ENCODE results near the gene TRIB2. TPM values are rescaled to one million over a fixed set of nuclear protein-coding genes. Genes with fewer than 3 reads are reported as not detected.

Gene TRIB2
- total RNA-seq, 2 experiments from 2014 or later: 9.2 to 11.0 TPM

GRCh38 chr2:12686708-12687283, 29.9 kb upstream of the TRIB2 start:
- H3K36me3 Mint-ChIP-seq (ENCODE audit: low read depth): no peaks in the 10 kb centered on the region
- H3K27ac Mint-ChIP-seq: no peak overlapping the region
- intact Hi-C loops (cut with micrococcal nuclease): no loop called here
- no peak for ATAC-seq
- H3K4me3 Mint-ChIP-seq: no peak overlapping the region
- no peak for DNase-seq
- H3K27me3 Mint-ChIP-seq: no peaks in the 10 kb centered on the region
- TF ChIP-seq CTCF (IDR thresholded peaks at IDR 0.05): no peak
- POLR2A ChIA-PET: no interaction called here
- no peaks in the 10 kb centered on the region for H3K9me3 Mint-ChIP-seq
- CTCF ChIA-PET: no interaction called here
- H3K4me1 Mint-ChIP-seq (ENCODE audit: low read depth): no peaks in the 10 kb centered on the region

- ChIA-PET CTCF (no interaction called here), POLR2A (interaction anchor here (1.0 kb wide), 1 partner anchor 24 kb away, joined by 3 read pairs; no protein-coding TSS in a partner anchor)
- no peak for DNase-seq
- intact Hi-C loops (cut with micrococcal nuclease): no loop called here
- peaks cover 5% of the 10 kb centered on the region for H3K9me3 Mint-ChIP-seq
- H3K4me1 Mint-ChIP-seq (ENCODE audit: low read depth): no peaks in the 10 kb centered on the region
- no peak overlapping the region for H3K27ac Mint-ChIP-seq
- H3K27me3 Mint-ChIP-seq: no peaks in the 10 kb centered on the region
- H3K4me3 Mint-ChIP-seq: no peak overlapping the region
- no peak for ATAC-seq
- H3K36me3 Mint-ChIP-seq (ENCODE audit: low read depth): no peaks in the 10 kb centered on the region
- no peak for TF ChIP-seq CTCF (IDR thresholded peaks at IDR 0.05)
Observed at GRCh38 chr2:12688091-12688490, 28.6 kb upstream of the TRIB2 start.

- POLR2A ChIA-PET: no interaction called here
- Mint-ChIP-seq H3K4me1 (ENCODE audit: low read depth) (no peaks in the 10 kb centered on the region), H3K9me3 (peaks cover 5% of the 10 kb centered on the region), H3K4me3 (no peak overlapping the region), H3K36me3 (ENCODE audit: low read depth) (no peaks in the 10 kb centered on the region), H3K27ac (no peak overlapping the region), H3K27me3 (no peaks in the 10 kb centered on the region)
- DNase-seq (no peak), ATAC-seq (no peak)
- no peak for TF ChIP-seq CTCF (IDR thresholded peaks at IDR 0.05)
- intact Hi-C loops (cut with micrococcal nuclease): no loop called here
- CTCF ChIA-PET: no interaction called here
Observed at GRCh38 chr2:12688893-12689292, 27.8 kb upstream of the TRIB2 start.

GRCh38 chr2:12693509-12693908, 23.2 kb upstream of the TRIB2 start:
- ChIA-PET CTCF (no interaction called here), POLR2A (no interaction called here)
- intact Hi-C loops (cut with micrococcal nuclease): no loop called here
- H3K4me1 Mint-ChIP-seq (ENCODE audit: low read depth): peaks cover 3% of the 10 kb centered on the region
- ATAC-seq (no peak), DNase-seq (no peak)
- H3K4me3 Mint-ChIP-seq: no peak overlapping the region
- TF ChIP-seq CTCF (IDR thresholded peaks at IDR 0.05): no peak
- H3K27me3 Mint-ChIP-seq: no peaks in the 10 kb centered on the region
- no peak overlapping the region for H3K27ac Mint-ChIP-seq
- no peaks in the 10 kb centered on the region for H3K36me3 Mint-ChIP-seq (ENCODE audit: low read depth)
- H3K9me3 Mint-ChIP-seq: peaks cover 5% of the 10 kb centered on the region

- CTCF ChIA-PET: no interaction called here
- no peak for TF ChIP-seq CTCF (IDR thresholded peaks at IDR 0.05)
- no peaks in the 10 kb centered on the region for H3K27me3 Mint-ChIP-seq
Observed at GRCh38 chr2:12694990-12695774, 21.6 kb upstream of the TRIB2 start.

More at GRCh38 chr2:12694990-12695774, 21.6 kb upstream of the TRIB2 start:
- Mint-ChIP-seq H3K27ac (no peak overlapping the region), H3K4me1 (ENCODE audit: low read depth) (peaks cover 3% of the 10 kb centered on the region), H3K4me3 (no peak overlapping the region), H3K36me3 (ENCODE audit: low read depth) (no peaks in the 10 kb centered on the region), H3K9me3 (peaks cover 5% of the 10 kb centered on the region)
- ATAC-seq: no peak
- no peak for DNase-seq
- intact Hi-C loops (cut with micrococcal nuclease): no loop called here
- POLR2A ChIA-PET: no interaction called here

Data from activated CD8-positive, alpha-beta T cell treated with anti-CD3 and anti-CD28 coated beads for 36 hours (primary cell).